GM18868 (cell line): ENCODE data around the gene ADAMTS17.

Experiments
- ATAC-seq: cut with Tn5 transposase; IDR thresholded peaks from one replicate; pipeline ENCODE4 v1.9.1; 2021; ENCODE audit warnings: mild to moderate bottlenecking, moderate library complexity; ENCODE audit not compliant: unreplicated experiment

The ADAMTS17 gene

DNA sequence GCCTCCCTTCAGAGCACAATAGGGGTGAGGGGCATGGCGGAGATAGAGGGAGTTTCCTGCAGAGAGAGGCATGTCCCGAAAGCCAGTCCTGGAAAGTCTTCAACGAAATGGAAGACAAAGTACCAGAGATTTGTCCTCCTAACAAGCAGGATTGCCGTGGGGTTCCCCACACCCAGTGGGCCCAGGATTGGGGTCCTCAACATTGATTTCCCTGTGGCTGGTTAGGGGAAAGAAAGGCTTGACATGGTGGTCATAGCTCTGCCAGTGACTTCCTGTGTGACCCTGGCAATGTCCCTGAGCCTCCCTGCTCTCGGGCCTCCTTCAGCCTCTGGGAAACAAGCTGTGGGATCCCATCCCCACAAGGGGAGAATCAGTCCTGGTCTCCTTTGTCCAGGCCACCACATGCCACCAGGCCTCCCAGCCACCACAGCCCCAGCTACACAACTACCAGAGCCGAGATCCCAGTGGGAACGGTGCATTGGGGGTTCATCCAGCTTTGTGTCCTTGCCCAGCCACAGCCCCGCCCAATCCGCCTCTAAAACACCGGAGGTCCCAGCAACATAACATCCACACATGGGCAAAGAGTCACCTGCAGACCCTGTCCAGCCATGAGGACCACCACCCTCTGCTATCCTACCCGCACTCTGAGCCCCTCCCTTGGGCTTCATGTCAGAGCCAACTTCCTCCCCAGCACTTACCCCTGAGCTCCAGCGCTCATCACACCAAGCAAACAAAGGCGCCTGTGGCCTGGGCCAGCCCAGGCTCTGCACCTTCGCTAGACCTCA, 63.0 kb downstream of the ADAMTS17 start:
- no peak for ATAC-seq

DNA sequence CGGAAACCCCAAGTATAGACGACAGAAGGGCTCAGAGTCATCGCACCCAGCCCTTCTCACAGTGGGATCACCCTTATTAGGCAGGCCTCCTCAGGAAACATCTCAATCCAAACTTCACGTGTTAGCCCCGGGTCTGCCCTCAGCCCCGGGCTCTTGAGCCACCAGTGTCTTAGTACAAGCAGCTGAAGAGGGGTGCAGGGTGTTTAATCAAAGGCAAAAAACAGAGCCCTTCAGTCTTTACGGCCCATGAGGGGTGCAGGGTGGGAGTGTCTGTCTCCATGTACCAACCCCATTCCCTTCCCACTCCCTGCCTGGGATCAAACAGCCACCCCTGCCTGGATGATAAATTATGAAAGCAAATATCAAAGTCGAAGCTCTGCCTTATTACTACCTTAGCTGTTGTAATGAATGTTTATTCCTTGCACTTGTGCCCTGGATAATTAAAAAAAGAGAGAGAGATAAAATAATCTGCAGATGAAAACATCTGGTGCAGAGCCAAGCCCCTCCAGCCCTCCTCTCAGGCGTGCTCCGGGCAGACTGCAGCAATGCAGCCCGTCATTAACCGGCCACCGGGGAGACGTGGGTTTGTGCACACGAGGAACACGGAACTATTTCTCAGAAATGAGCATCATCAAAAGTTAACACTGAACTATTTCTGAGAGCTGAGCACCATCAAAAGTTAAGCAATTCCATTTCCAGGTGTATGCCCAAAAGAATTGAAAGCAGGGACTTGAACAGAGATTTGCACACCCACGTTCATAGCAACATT, 64.5 kb downstream of the ADAMTS17 start:
- ATAC-seq = no peak

- no peak for ATAC-seq
These were observed 65.3 kb downstream of the ADAMTS17 start for GRCh38 chr15:100276506-100276905.

GRCh38 chr15:100275641-100276040, 66.1 kb downstream of the ADAMTS17 start:
- ATAC-seq = no peak

- no peak for ATAC-seq
These were observed 71.9 kb downstream of the ADAMTS17 start for GRCh38 chr15:100269831-100270230.

GRCh38 chr15:100266166-100266565, 75.6 kb downstream of the ADAMTS17 start:
- no peak for ATAC-seq

- no peak for ATAC-seq
These were observed 76.1 kb downstream of the ADAMTS17 start for GRCh38 chr15:100265641-100266035.

GRCh38 chr15:100264994-100265640, 76.7 kb downstream of the ADAMTS17 start:
- no peak for ATAC-seq

DNA sequence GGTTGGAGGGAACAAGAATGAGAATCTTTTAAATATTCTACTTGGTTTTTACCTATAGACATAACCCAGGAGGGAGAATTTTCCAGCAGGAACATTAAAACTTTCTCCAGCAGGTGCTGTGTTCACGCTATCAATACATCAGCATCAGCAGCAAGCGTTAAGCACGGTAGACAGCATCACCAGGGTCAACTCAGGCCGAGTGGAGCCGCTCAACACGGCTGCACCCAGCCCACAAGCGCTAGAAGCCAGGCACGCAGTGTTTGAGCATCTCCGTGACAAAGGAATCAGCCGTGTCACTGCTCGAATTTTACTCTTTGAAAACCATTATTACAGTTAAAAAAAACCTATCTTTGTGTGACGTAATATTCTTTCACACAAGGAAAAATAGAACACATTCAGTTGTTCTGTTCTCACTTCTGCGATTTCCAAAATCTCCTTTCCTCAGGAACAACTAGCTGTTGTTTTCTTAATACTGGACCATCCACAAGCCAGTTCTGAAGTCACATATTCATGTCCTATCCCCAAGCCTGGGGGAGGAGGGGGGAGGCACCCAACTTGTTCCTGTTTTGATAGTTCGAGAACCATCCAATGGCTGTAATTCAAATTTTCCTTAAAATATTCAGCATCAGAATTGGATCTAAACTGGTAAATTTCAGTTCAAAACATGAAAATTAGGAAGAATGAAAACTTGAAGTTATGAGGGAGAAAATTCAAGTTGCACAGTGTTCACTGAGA, 77.9 kb downstream of the ADAMTS17 start:
- ATAC-seq = no peak

DNA sequence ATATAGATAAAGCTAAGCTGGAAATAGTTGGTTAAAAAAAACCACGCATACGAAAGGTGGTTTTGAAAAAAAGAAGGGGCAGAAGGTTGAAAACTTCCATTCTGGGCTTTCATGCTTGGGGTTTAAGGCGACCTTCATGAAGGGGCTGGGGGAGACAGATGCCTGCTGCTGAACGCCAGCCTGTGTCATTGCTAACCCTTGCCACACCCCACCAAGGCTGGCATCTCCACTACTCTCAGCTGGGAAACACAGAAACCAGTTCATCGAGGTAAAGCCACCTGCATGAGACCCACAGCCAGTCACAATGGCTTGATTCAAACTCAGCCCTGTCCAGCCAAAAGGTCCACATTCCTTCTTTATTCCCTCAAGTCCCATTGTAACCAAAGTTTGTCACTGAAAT, 78.7 kb downstream of the ADAMTS17 start:
- no peak for ATAC-seq

- no peak for ATAC-seq
These were observed 80.2 kb downstream of the ADAMTS17 start for GRCh38 chr15:100261302-100262240.

- no peak for ATAC-seq
These were observed 82.5 kb downstream of the ADAMTS17 start for GRCh38 chr15:100259266-100259665.

GRCh38 chr15:100256970-100257650, 84.7 kb downstream of the ADAMTS17 start:
- no peak for ATAC-seq

DNA sequence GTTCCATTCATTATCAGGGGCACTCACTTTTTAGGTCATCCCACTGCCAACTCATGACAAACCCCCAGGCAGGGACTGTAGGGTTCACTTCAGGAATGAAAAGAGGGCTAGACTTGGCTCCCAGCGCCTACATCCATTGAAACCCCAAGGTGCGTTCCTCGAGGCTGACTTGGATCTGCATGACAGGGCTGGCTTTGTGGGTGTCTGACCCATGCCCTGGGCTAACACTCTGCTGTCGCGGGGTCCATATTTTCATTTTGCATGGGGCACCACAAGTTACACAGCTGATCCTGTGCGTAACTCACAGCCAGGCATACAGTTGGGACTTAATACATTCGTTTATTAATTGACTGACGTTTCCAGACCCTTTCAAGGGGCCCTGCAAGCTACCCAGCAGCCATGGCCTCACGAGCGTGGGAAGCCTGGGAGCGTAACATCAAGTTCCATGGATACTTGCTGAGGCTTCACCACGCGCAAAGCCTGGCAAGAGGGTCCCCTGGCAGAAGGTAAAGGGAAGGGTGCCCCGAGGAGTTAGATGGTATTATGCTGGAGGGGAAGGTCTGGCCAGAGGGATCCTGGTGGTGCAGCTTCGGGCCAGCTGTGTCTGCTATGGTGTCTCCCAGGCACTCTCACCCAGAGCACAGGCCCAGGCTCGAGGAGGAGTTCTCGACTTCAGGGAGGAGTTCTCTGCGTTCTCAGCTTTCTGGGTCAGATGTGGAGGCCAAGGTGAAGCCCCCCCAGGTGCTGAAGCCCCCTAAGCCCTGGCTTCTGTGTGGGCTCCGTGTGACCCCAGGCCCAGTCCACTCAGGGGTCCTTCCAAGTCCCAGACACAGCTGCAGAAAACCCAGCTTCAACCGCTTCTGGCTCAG, 85.4 kb downstream of the ADAMTS17 start:
- ATAC-seq = no peak

- no peak for ATAC-seq
These were observed 86.1 kb downstream of the ADAMTS17 start for GRCh38 chr15:100255644-100256043.

DNA sequence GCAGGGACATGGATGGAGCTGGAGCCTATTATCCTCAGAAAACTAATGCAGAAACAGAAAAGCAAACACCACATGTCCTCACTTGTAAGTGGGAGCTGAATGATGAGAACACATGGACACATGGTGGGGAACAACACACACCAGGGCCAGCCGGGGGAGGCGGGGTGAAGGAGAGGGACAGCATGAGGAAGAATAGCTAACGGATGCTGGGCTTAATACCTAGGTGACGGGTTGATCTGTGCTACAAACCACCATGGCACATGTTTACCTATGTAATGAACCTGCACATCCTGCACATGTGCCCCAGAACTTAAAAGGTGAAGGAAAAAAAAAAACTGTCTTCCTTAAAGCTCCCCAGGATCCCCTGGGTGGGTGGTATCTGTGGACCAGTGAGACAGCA, 87.1 kb downstream of the ADAMTS17 start:
- no peak for ATAC-seq

DNA sequence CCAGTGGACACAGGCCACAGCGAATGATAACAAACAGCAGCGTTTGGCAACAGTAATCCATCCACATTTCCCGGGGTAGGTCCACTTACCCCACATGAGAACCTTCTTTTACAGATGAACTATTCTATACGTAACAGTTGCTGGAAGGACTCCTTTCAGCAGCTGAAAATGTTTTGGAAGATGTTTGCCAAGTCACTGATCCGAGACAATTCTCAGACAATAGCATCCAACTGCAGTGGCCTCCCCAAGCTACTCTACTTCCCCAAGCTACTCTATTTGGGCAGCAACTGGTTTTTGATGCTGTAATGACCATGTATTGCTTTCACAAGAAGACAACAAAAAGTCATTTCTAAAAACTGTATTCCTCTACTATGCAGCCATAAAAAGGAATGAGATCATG, 87.5 kb downstream of the ADAMTS17 start:
- no peak for ATAC-seq

GRCh38 chr15:100253640-100254039, 88.1 kb downstream of the ADAMTS17 start:
- ATAC-seq = no peak
